ENCODE data around the gene DGKQ.

DNA sequence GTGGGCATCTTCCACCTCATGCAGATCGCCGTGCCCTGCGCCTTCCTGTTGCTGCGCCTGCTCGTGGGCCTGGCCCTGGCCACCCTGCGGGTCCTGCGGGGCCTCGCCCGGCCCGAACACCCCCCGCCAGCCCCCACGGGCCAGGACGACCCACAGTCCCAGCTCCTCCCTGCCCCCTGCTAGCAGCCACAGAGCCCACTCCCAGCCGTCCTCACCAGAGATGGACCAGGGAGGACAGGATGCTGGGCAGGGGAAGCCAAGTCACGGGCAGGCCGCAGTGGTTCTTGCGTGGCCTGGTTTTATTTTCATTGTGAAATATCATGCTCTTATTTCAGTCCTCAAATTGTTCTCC is 15.1 kb downstream of the DGKQ start:
- TF ChIP-seq HDAC2 (IDR thresholded peaks at IDR 0.05): no peak
- no peak for TF ChIP-seq GABPA (tag; conservative IDR thresholded peaks at IDR 0.05; ENCODE audit: low read depth)
- TF ChIP-seq, protein P1, sequence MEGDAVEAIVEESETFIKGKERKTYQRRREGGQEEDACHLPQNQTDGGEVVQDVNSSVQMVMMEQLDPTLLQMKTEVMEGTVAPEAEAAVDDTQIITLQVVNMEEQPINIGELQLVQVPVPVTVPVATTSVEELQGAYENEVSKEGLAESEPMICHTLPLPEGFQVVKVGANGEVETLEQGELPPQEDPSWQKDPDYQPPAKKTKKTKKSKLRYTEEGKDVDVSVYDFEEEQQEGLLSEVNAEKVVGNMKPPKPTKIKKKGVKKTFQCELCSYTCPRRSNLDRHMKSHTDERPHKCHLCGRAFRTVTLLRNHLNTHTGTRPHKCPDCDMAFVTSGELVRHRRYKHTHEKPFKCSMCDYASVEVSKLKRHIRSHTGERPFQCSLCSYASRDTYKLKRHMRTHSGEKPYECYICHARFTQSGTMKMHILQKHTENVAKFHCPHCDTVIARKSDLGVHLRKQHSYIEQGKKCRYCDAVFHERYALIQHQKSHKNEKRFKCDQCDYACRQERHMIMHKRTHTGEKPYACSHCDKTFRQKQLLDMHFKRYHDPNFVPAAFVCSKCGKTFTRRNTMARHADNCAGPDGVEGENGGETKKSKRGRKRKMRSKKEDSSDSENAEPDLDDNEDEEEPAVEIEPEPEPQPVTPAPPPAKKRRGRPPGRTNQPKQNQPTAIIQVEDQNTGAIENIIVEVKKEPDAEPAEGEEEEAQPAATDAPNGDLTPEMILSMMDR (IDR thresholded peaks at IDR 0.05 in 2 of 3, conservative IDR thresholded peaks at IDR 0.05 in 1 of 3; ENCODE audit: insufficient read depth in 2 of 3, low read depth in 1 of 3, low read length in 3 of 3): no peak
- TF ChIP-seq, protein P2, sequence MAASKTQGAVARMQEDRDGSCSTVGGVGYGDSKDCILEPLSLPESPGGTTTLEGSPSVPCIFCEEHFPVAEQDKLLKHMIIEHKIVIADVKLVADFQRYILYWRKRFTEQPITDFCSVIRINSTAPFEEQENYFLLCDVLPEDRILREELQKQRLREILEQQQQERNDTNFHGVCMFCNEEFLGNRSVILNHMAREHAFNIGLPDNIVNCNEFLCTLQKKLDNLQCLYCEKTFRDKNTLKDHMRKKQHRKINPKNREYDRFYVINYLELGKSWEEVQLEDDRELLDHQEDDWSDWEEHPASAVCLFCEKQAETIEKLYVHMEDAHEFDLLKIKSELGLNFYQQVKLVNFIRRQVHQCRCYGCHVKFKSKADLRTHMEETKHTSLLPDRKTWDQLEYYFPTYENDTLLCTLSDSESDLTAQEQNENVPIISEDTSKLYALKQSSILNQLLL (CRISPR knock-in tag; IDR thresholded peaks at IDR 0.05; ENCODE audit: borderline replicate concordance): no peak
- TF ChIP-seq EZH2 (IDR thresholded peaks at IDR 0.05; ENCODE audit: borderline replicate concordance, low read depth, low read length): no peak
- TF ChIP-seq SP1 (CRISPR knock-in tag; IDR thresholded peaks at IDR 0.05): no peak
- TF ChIP-seq SIN3A (IDR thresholded peaks at IDR 0.05; ENCODE audit: borderline replicate concordance in 2 of 2, control insufficient read depth in 1 of 2, low read depth in 2 of 2, low read length in 2 of 2): no peak
- TF ChIP-seq, protein P3, sequence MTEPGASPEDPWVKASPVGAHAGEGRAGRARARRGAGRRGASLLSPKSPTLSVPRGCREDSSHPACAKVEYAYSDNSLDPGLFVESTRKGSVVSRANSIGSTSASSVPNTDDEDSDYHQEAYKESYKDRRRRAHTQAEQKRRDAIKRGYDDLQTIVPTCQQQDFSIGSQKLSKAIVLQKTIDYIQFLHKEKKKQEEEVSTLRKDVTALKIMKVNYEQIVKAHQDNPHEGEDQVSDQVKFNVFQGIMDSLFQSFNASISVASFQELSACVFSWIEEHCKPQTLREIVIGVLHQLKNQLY (CRISPR knock-in tag; conservative IDR thresholded peaks at IDR 0.05): no peak
- no peak for TF ChIP-seq ZNF121 (CRISPR knock-in tag; conservative IDR thresholded peaks at IDR 0.05)
- TF ChIP-seq, protein P4, sequence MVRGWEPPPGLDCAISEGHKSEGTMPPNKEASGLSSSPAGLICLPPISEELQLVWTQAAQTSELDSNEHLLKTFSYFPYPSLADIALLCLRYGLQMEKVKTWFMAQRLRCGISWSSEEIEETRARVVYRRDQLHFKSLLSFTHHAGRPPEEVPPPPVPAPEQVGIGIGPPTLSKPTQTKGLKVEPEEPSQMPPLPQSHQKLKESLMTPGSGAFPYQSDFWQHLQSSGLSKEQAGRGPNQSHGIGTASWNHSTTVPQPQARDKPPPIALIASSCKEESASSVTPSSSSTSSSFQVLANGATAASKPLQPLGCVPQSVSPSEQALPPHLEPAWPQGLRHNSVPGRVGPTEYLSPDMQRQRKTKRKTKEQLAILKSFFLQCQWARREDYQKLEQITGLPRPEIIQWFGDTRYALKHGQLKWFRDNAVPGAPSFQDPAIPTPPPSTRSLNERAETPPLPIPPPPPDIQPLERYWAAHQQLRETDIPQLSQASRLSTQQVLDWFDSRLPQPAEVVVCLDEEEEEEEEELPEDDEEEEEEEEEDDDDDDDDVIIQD (CRISPR knock-in tag; IDR thresholded peaks at IDR 0.05): no peak
- TF ChIP-seq, protein P5, sequence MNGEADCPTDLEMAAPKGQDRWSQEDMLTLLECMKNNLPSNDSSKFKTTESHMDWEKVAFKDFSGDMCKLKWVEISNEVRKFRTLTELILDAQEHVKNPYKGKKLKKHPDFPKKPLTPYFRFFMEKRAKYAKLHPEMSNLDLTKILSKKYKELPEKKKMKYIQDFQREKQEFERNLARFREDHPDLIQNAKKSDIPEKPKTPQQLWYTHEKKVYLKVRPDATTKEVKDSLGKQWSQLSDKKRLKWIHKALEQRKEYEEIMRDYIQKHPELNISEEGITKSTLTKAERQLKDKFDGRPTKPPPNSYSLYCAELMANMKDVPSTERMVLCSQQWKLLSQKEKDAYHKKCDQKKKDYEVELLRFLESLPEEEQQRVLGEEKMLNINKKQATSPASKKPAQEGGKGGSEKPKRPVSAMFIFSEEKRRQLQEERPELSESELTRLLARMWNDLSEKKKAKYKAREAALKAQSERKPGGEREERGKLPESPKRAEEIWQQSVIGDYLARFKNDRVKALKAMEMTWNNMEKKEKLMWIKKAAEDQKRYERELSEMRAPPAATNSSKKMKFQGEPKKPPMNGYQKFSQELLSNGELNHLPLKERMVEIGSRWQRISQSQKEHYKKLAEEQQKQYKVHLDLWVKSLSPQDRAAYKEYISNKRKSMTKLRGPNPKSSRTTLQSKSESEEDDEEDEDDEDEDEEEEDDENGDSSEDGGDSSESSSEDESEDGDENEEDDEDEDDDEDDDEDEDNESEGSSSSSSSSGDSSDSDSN (IDR thresholded peaks at IDR 0.05; ENCODE audit: borderline replicate concordance in 1 of 2, low read depth in 2 of 2, low read length in 2 of 2): no peak
- TF ChIP-seq, protein P6, sequence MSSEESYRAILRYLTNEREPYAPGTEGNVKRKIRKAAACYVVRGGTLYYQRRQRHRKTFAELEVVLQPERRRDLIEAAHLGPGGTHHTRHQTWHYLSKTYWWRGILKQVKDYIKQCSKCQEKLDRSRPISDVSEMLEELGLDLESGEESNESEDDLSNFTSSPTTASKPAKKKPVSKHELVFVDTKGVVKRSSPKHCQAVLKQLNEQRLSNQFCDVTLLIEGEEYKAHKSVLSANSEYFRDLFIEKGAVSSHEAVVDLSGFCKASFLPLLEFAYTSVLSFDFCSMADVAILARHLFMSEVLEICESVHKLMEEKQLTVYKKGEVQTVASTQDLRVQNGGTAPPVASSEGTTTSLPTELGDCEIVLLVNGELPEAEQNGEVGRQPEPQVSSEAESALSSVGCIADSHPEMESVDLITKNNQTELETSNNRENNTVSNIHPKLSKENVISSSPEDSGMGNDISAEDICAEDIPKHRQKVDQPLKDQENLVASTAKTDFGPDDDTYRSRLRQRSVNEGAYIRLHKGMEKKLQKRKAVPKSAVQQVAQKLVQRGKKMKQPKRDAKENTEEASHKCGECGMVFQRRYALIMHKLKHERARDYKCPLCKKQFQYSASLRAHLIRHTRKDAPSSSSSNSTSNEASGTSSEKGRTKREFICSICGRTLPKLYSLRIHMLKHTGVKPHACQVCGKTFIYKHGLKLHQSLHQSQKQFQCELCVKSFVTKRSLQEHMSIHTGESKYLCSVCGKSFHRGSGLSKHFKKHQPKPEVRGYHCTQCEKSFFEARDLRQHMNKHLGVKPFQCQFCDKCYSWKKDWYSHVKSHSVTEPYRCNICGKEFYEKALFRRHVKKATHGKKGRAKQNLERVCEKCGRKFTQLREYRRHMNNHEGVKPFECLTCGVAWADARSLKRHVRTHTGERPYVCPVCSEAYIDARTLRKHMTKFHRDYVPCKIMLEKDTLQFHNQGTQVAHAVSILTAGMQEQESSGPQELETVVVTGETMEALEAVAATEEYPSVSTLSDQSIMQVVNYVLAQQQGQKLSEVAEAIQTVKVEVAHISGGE (CRISPR knock-in tag; IDR thresholded peaks at IDR 0.05): no peak
- no peak for TF ChIP-seq IRF2 (CRISPR knock-in tag; IDR thresholded peaks at IDR 0.05)
